Esophagus muscularis mucosa (tissue), 4 donors: ENCODE data around the gene SLC6A8. TPM values are rescaled to one million over a fixed set of nuclear protein-coding genes. Genes with fewer than 3 reads are reported as not detected.

Experiments used
- DNase-seq: peaks from one replicate; pipeline ENCODE4 v3.0.0-alpha.2; 2017; ENCODE audit errors: extremely low spot score
- H3K27ac ChIP-seq, 4 donors: fragments of 200-600 bp; sonication (generic); replicated peaks in 1 of 4; 1 replicate in 3 of 4; 2 replicates in 1 of 4; pipeline ENCODE4 v1.5.1; 2016 to 2019; ENCODE audit warnings: mild to moderate bottlenecking in 1 of 4
- H3K27me3 ChIP-seq, 4 donors: fragments of 200-600 bp; sonication (generic); one replicate each; pipeline versions ENCODE4 v1.5.1 to v1.6.0; 2016 to 2019
- H3K36me3 ChIP-seq, 4 donors: fragments of 200-600 bp; sonication (generic); one replicate each; pipeline ENCODE4 v1.5.1; 2016 to 2019
- H3K4me1 ChIP-seq, 4 donors: fragments of 200-600 bp; sonication (generic); one replicate each; pipeline ENCODE4 v1.5.1; 2016 to 2019
- H3K4me3 ChIP-seq, 4 donors: fragments of 200-600 bp; sonication (generic); 1 replicate in 2 of 4; 2 replicates in 2 of 4; pipeline ENCODE4 v1.5.1; 2016 to 2019; ENCODE audit warnings: mild to moderate bottlenecking in 4 of 4, moderate library complexity in 1 of 4
- H3K9me3 ChIP-seq, 4 donors: fragments of 200-600 bp; sonication (generic); 1 replicate in 3 of 4; 2 replicates in 1 of 4; pipeline ENCODE4 v1.5.1; 2016 to 2019
- CTCF ChIP-seq, 3 experiments: fragments of 200-600 bp in 2 of 3; fragments of 450-650 bp in 1 of 3; sonication (generic) in 2 of 3; IDR thresholded peaks; one replicate each; pipeline ENCODE4 v1.5.1; 2017 to 2019; ENCODE audit warnings: antibody characterized with exemption in 3 of 3, mild to moderate bottlenecking in 2 of 3, moderate library complexity in 1 of 3
- EP300 ChIP-seq: sonication (generic); formaldehyde crosslinking; IDR thresholded peaks from one replicate; pipeline ENCODE4 v1.6.1; 2017; ENCODE audit warnings: antibody characterized with exemption
- POLR2A ChIP-seq: fragments of 450-650 bp; IDR thresholded peaks from one replicate; pipeline ENCODE4 v1.6.1; 2017; ENCODE audit warnings: antibody characterized with exemption, moderate library complexity, mild to moderate bottlenecking, low read depth
- POLR2AphosphoS5 ChIP-seq, 2 donors: sonication (generic); formaldehyde crosslinking; IDR thresholded peaks; one replicate each; pipeline ENCODE4 v1.6.1; 2017; ENCODE audit warnings: antibody characterized with exemption in 2 of 2
- WGBS: methylation state at CpG from one replicate; pipeline ENCODE4 v1.1.5; 2018; 5-methylcytosine and 5-hydroxymethylcytosine counted together
- intact Hi-C: fragments of 100-400 bp; cut with DNase I; formaldehyde crosslinking; loops from one replicate; pipeline ENCODE4 v1.15.1; 2023
- total RNA-seq, 4 donors: library from RNA; depleted of rRNA; stranded (reverse); fragments of >200 nt; gene quantifications; one replicate each; pipeline versions ENCODE4 v1.1.0 to v1.2.1, GENCODE V29; 2016

The SLC6A8 gene
- total RNA-seq, 4 donors from 2014 or later = 41.7 to 62.3 (median 45.6) TPM

GRCh38 chrX:153685156-153685536 is 2.6 kb upstream of the SLC6A8 start:
- Histone ChIP-seq H3K4me3 (no peak overlapping the region), H3K27me3 (no peaks in the 10 kb centered on the region), H3K27ac (no peak overlapping the region), H3K9me3 (peaks cover 0 to 8% (median 0%) of the 10 kb centered on the region in 4 donors), H3K4me1 (peaks cover 3 to 22% (median 17%) of the 10 kb centered on the region in 4 donors), H3K36me3 (no peaks in the 10 kb centered on the region)
- intact Hi-C loops = no loop called here
- no peak for DNase-seq
- 67% methylated on average over 14 of the region's 21 CpGs for WGBS
- TF ChIP-seq POLR2AphosphoS5 (IDR thresholded peaks at IDR 0.05) (no peak), POLR2A (no peak), EP300 (no peak), CTCF (IDR thresholded peaks at IDR 0.05) (no peak)

- Histone ChIP-seq H3K4me3 (no peak overlapping the region), H3K36me3 (no peaks in the 10 kb centered on the region), H3K4me1 (peaks cover 3 to 29% (median 25%) of the 10 kb centered on the region in 4 donors), H3K27me3 (no peaks in the 10 kb centered on the region), H3K27ac (peak overlapping the region in 1 of 4 donors; percentile 80), H3K9me3 (peaks cover 0 to 8% (median 0%) of the 10 kb centered on the region in 4 donors)
- DNase-seq = no peak
- TF ChIP-seq EP300 (no peak), POLR2A (no peak), POLR2AphosphoS5 (IDR thresholded peaks at IDR 0.05) (no peak), CTCF (IDR thresholded peaks at IDR 0.05) (no peak)
- intact Hi-C loops = no loop called here
- WGBS = 81% methylated on average over 19 of the region's 24 CpGs
These were observed 1.7 kb upstream of the SLC6A8 start for GRCh38 chrX:153685751-153686696.

GRCh38 chrX:153686711-153687110 is 1.0 kb upstream of the SLC6A8 start:
- Histone ChIP-seq H3K36me3 (no peaks in the 10 kb centered on the region), H3K4me3 (no peak overlapping the region), H3K27me3 (no peaks in the 10 kb centered on the region), H3K9me3 (peaks cover 0 to 8% (median 0%) of the 10 kb centered on the region in 4 donors), H3K4me1 (peaks cover 3 to 35% (median 29%) of the 10 kb centered on the region in 4 donors), H3K27ac (peak overlapping the region; percentile 72 to 81 (median 78))
- WGBS = 52% methylated on average over 8 of the region's 9 CpGs
- TF ChIP-seq CTCF (IDR thresholded peaks at IDR 0.05) = no peak
- no peak for DNase-seq
- intact Hi-C loops = no loop called here

GRCh38 chrX:153688071-153688470 is 345 bp downstream of the SLC6A8 start:
- TF ChIP-seq POLR2AphosphoS5 (IDR thresholded peaks at IDR 0.05) = no peak
- no peak for TF ChIP-seq POLR2A
- no peak for TF ChIP-seq EP300
- TF ChIP-seq CTCF (IDR thresholded peaks at IDR 0.05) = no peak
- Histone ChIP-seq H3K9me3 (peaks cover 0 to 8% (median 0%) of the 10 kb centered on the region in 4 donors), H3K4me3 (peak overlapping the region in 3 of 4 donors; percentile 45 to 68 (median 61)), H3K27me3 (no peaks in the 10 kb centered on the region), H3K36me3 (peaks cover 0 to 6% (median 1%) of the 10 kb centered on the region in 4 donors), H3K4me1 (peaks cover 3 to 35% (median 30%) of the 10 kb centered on the region in 4 donors), H3K27ac (peak overlapping the region in 2 of 4 donors; percentile 81 to 85)
- DNase-seq = no peak
- intact Hi-C loops = no loop called here
- WGBS = no CpG with 5 or more reads among the region's 69 CpGs
